GM19468 (cell line): ENCODE measurements around the gene TOMT.
"Not testable (repeated sequence)": the region's sequence is repeated elsewhere in the genome, so short reads cannot be mapped to it uniquely, and the experiment has no call there.

Source experiments
- ATAC-seq: cut with Tn5 transposase; IDR thresholded peaks from one replicate; pipeline ENCODE4 v1.9.1; 2021; ENCODE audit warnings: mild to moderate bottlenecking, moderate library complexity, moderate number of reproducible peaks; ENCODE audit not compliant: unreplicated experiment; ENCODE audit errors: extremely low read depth

Gene TOMT

GRCh38 chr11:72123117-72123653 lies 17.5 kb downstream of the TOMT start:
- no peak for ATAC-seq

GRCh38 chr11:72124046-72124445 lies 18.3 kb downstream of the TOMT start:
- ATAC-seq, result no peak

- ATAC-seq, result no peak
Observed at GRCh38 chr11:72125956-72126355, 20.2 kb downstream of the TOMT start.

DNA sequence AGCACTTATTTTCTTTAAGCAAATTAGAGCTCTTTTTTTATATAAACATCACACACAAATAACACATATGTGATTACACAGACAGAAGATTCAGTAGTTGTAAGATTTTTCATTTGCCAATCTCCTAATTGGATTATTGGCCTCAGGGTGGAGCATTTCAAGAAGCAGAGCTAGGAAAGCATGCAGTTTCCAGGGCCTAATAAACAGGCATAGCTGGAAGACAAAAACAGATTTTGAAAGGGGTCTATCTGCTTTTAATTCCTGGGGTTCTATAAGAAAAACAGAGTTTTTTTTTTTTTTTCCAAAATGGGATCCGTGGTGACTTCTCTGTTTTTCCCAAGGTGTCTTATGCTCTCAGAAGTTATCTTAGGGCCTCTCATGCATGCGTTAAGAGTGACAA lies 22.2 kb downstream of the TOMT start:
- no peak for ATAC-seq

DNA sequence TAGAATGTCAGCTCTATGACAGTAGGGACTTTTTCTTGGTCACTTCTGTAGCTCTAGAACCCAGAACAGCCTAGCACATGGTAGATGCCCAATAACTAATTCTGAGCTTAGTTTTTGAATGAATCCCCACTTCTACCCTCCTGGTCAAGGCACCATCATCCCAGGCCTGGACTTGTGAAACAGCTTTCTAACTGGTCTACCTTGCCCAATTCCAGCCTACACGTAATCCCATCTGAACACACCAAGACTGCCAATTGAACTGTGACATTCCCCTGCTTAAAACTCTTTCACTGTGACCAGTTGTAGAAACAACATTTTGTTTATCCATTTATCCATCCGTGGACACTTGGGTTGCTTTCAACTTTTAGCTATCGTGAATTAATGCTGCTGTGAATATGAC lies 23.7 kb downstream of the TOMT start:
- ATAC-seq, result no peak

DNA sequence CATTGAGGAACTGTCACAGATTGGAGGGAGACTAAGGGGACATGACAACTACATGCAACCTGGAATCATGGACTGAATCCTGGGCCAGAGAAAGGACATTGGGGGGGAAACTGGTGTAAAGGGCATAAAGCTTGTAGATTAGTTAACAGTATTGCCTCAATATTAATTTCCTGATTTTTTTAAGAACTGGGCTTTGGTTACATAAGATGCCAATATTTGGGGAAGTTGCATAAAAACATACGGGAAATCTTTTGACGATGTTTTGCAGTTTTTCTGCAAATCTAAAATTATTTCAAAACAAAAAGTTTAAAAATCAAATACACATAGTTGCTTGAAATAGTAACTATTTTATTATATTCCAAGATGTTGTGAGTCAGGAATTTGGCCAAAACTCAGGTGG lies 26.9 kb downstream of the TOMT start:
- no peak for ATAC-seq

- not testable (repeated sequence) for ATAC-seq
Observed at GRCh38 chr11:72135473-72135872, 29.7 kb downstream of the TOMT start, which contains the start of gene FOLR3. Gene FOLR3, plus strand, starts transcription at chr11:72135725. Its CDS starts 228 bp downstream, at chr11:72135953.

- no peak for ATAC-seq
Observed at GRCh38 chr11:72135891-72136683, 30.4 kb downstream of the TOMT start.

- no peak for ATAC-seq
Observed at GRCh38 chr11:72136684-72137262, 31.0 kb downstream of the TOMT start.

DNA sequence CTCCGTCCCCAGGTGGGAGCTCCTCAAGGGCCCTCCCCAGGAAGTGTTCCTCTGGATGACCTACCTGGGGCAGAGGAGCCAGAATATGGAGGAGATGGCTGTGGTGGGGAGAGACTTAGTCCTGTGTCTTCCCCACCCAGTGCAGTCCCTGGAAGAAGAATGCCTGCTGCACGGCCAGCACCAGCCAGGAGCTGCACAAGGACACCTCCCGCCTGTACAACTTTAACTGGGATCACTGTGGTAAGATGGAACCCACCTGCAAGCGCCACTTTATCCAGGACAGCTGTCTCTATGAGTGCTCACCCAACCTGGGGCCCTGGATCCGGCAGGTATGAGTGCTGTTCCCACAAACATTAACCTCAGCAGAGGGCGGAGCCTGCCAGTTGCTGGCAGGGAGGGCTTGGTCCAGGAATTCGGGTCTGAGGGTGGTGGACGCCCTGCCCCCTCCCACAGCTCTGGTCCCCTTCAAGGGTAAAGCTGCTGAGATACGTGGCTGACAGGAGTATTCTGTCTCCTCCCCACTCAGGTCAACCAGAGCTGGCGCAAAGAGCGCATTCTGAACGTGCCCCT lies 33.2 kb downstream of the TOMT start:
- no peak for ATAC-seq

DNA sequence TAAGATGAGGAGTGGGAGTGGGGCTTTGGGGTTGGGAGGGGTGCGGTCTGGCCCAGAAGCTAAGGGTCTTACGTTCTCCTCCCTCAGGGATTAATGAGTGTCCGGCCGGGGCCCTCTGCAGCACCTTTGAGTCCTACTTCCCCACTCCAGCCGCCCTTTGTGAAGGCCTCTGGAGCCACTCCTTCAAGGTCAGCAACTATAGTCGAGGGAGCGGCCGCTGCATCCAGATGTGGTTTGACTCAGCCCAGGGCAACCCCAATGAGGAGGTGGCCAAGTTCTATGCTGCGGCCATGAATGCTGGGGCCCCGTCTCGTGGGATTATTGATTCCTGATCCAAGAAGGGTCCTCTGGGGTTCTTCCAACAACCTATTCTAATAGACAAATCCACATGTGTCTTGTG lies 33.8 kb downstream of the TOMT start:
- ATAC-seq, result no peak

- no peak for ATAC-seq
Observed at GRCh38 chr11:72140661-72141060, 34.9 kb downstream of the TOMT start.

- no peak for ATAC-seq
Observed at GRCh38 chr11:72141066-72141465, 35.3 kb downstream of the TOMT start.

DNA sequence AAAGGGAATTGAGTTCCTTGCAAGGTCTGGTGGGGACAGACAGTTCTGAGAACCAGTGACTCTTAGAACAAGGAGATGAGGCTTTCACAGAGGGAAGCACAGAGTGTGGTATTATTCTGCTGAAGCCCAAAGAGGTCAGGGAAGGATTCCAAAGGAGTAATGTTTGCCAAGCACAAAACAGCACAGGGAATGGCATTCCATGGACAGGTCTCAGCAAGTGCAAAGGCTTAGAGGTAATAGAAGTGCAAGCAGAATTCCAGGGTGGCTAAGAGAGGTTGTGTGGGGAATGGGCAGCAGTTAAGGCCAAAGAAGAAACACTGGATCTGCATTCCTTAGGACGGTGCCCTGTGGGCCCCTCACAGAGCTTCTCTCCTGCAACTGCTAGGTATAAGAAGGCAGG lies 36.4 kb downstream of the TOMT start:
- not testable (repeated sequence) for ATAC-seq

- not testable (repeated sequence) for ATAC-seq
Observed at GRCh38 chr11:72142543-72142942, 36.8 kb downstream of the TOMT start.

DNA sequence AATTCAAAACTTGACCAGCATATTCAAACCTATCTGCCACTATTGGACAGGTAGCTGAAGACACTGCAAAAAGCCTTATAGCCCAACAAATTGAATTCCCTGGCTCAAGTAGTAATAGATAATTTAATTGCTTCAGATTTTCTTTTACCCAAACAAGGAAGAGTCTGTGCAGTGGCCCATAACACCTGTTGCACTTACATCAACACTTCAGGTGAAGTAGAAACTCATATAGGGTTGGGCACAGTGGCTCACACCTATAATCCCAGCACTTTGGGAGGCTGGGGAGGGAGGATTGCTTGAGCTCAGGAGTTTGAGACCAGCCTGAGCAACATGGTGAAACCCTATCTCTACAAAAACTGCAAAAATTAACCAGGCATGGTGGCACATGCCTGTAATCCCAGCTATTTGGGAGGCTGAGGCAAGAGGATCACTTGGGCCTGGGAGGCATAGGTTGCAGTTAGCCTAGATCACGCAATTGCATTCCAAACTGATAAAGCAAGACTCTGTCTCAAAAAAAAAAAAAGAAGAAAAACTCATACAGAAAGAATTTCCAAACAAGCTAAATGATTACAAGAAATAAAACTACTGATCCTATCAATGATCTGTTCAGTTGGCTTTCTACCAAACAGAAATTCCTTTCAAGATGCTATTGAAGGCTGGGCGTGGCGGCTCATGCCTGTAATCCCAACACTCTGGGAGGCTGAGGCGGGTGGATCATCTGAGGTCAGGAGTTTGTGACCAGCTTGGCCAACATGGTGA lies 39.3 kb downstream of the TOMT start:
- no peak for ATAC-seq

- no peak for ATAC-seq
Observed at GRCh38 chr11:72146625-72147024, 40.9 kb downstream of the TOMT start.

DNA sequence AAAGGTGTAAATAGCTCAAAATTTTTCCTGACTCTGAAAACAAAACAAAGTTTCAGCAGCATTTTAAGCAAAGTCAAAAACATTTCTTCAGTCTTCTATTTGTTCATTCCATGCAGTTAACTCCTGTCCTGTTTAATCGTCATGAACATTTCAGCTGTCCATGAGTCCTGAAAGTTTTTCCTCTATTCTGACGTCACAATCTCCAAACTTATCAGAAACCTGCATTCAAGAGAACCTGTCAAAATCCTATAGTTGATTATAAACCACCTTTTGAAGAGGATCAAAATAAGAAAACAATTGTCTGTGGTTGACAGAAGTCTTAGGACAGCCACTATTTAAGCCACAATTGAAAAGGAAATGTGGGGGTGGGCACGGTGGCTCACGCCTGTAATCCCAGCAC lies 45.2 kb downstream of the TOMT start:
- ATAC-seq, result no peak

DNA sequence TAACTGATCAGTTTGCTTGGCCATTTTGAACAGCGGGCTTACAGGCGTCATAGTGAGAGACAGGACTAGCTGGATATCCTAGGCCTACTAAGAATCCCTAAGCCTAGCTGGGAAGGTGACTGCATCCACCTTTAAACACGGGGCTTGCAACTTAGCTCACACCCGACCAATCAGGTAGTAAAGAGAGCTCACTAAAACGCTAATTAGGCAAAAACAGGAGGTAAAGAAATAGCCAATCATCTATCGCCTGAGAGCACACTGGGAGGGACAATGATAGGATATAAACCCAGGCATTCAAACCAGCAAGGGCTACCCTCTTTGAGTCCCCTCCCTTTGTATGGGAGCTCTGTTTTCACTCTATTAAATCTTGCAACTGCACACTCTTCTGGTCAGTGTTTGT lies 48.1 kb downstream of the TOMT start:
- ATAC-seq, result not testable (repeated sequence)

GRCh38 chr11:72154816-72155215 lies 49.1 kb downstream of the TOMT start:
- ATAC-seq, result no peak

DNA sequence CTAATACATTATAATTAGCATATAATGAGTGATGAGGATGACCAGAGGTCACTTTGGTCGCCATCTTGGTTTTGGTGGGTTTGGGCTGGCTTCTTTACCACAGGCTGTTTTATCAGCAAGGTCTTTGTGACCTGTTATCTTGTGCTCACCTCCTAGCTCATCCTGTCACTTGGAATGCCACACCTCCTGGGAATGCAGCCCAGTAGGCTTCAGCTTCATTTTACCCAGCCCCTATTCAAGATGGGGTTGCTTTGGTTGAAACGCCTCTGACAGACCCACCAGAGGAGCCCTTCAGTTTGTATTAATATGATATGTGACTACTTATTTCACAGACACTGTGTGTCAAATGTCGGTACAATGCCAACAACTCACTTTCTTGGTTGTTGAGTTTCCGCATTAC lies 50.0 kb downstream of the TOMT start:
- ATAC-seq, result no peak
